Adrenal gland (tissue), 5 donors: ENCODE results near the gene CARD10.

ENCODE experiments used
- CTCF ChIP-seq, 6 experiments: fragments of 450-650 bp in 4 of 6; fragments of 200-600 bp in 2 of 6; sonication (generic) in 1 of 6; IDR thresholded peaks; 1 replicate in 5 of 6; 2 replicates in 1 of 6; pipeline versions ENCODE4 v1.5.1 to v1.8.0; 2016 to 2021; ENCODE audit warnings: antibody characterized with exemption in 6 of 6, mild to moderate bottlenecking in 2 of 6, moderate library complexity in 1 of 6
- POLR2A ChIP-seq, 2 donors: fragments of 450-650 bp; IDR thresholded peaks; one replicate each; pipeline ENCODE4 v1.6.1; 2017; ENCODE audit warnings: antibody characterized with exemption in 2 of 2, mild to moderate bottlenecking in 2 of 2, moderate library complexity in 1 of 2
- donor health status: DM: no; HTN: no; CAD: no.

- no peak for TF ChIP-seq CTCF (IDR thresholded peaks at IDR 0.05)
- no peak for TF ChIP-seq POLR2A (IDR thresholded peaks at IDR 0.05)
Observed at GRCh38 chr22:37555029-37555428, 35.8 kb upstream of the CARD10 start.
